ENCODE data around the gene DELE1.

Gene DELE1

DNA sequence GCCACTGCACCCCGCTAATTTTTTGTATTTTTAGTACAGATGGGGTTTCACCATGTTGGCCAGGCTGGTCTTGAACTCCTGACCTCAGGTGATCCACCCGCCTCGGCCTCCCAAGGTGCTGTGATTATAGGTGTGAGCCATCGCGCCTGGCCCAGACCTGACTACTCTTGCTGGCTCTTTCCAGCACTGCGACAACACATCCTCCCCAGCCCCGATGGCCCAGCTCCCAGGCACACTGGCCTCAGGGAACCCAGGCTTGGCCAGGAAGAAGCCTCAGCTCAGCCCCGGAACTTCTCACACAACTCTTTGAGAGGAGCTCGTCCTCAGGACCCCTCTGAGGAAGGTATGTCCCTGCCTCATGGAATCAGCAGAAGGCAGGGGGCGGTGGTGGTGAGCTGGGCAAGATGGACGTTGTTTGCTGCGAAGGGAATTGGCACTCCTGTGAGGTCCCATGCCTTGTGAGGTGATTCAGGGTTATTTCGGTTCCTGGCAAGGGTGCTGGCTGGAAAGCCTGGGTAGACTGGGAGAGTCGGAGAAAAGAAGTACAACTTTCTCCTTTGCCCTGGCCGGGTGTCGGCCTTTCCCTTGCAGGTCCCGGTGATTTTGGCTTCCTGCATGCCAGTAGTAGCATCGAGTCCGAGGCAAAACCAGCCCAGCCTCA is 5.9 kb downstream of the DELE1 start:
- no peak overlapping the region for H3K4me3 ChIP-seq (ENCODE audit: low read depth, low read length)
- TF ChIP-seq, protein P1, sequence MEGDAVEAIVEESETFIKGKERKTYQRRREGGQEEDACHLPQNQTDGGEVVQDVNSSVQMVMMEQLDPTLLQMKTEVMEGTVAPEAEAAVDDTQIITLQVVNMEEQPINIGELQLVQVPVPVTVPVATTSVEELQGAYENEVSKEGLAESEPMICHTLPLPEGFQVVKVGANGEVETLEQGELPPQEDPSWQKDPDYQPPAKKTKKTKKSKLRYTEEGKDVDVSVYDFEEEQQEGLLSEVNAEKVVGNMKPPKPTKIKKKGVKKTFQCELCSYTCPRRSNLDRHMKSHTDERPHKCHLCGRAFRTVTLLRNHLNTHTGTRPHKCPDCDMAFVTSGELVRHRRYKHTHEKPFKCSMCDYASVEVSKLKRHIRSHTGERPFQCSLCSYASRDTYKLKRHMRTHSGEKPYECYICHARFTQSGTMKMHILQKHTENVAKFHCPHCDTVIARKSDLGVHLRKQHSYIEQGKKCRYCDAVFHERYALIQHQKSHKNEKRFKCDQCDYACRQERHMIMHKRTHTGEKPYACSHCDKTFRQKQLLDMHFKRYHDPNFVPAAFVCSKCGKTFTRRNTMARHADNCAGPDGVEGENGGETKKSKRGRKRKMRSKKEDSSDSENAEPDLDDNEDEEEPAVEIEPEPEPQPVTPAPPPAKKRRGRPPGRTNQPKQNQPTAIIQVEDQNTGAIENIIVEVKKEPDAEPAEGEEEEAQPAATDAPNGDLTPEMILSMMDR (IDR thresholded peaks at IDR 0.05; ENCODE audit: borderline replicate concordance, insufficient read depth, low read depth, low read length): no peak

DNA sequence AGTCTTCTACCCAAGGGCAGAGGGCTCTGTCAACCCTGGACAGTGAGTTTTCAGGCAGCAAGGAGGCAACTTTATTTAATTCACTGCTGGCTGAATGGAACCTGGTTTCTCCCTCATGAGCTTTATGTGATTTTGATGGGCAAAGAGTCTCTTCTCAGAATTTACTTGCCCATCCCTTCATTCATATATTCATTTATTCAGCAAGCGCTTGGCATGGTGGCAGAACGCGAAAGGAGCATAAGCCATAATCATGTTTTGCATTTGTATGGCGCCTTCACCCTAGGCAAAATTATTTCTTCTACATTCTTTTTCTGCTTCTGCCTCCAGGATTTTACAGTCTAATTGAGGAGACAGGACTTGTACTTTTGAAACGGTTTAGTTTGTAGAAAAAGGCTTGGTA is 8.0 kb downstream of the DELE1 start:
- TF ChIP-seq, protein P1 (IDR thresholded peaks at IDR 0.05; ENCODE audit: borderline replicate concordance, insufficient read depth, low read depth, low read length): no peak

GRCh38 chr5:141933151-141933550 is 9.5 kb downstream of the DELE1 start:
- TF ChIP-seq, protein P1 (IDR thresholded peaks at IDR 0.05; ENCODE audit: borderline replicate concordance, insufficient read depth, low read depth, low read length): no peak
- no peak overlapping the region for H3K4me3 ChIP-seq (ENCODE audit: low read depth, low read length)

More for the DNA sequence above, 8.0 kb downstream of the DELE1 start:
- H3K4me3 ChIP-seq (ENCODE audit: low read depth, low read length): no peak overlapping the region

DNA sequence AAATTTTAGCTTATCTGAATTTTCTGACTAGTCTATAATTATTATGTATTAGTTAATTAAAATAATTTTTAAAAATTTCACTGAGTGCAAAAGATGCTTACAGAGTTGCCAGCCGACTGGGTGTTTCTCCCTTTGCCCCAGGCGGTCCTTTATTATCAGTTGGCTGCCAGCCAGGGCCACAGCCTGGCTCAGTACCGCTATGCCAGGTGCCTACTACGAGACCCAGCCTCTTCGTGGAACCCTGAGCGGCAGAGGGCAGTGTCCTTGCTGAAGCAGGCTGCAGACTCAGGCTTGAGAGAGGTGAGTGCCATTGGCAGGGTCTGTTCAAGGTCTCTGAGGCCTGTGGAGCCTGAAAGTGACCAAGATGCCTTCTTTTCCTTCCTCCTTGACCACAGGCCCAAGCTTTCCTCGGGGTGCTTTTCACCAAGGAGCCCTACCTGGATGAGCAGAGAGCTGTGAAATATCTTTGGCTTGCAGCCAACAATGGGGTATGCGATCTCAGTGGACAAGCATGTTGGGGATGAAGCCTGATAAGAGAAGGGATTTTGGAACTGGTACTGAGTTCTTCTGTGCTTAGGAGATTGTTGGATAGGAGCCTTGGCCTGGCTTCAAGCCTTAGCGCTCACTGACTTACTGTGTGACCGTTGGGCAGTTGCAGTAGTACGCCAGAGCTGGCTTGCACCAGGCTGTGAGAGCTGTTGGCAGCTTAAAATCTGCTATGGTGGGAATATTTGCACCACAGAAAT is 10.6 kb downstream of the DELE1 start:
- no peak overlapping the region for H3K4me3 ChIP-seq (ENCODE audit: low read depth, low read length)
- TF ChIP-seq, protein P1 (IDR thresholded peaks at IDR 0.05; ENCODE audit: borderline replicate concordance, insufficient read depth, low read depth, low read length): no peak

DNA sequence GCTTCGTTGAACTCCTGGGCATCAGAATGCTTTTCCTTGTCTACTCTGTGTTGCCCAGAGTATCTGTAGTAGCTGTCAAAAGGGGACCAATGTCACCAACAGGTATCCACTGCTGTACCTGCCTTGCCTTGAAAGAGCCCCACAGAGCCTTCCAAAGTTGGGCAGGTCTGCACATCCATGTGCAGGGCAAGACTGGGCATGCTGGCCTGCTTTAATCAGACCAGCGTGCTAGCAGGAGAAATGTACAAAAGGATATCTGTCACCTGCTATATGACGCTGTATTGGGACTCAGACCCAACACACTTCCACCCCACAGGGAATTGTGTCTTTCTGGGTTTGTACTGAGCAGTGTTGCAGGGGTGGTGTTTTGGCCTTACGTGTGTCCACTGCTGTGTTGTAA is 11.9 kb downstream of the DELE1 start:
- TF ChIP-seq, protein P1 (IDR thresholded peaks at IDR 0.05; ENCODE audit: borderline replicate concordance, insufficient read depth, low read depth, low read length): no peak
- no peak overlapping the region for H3K4me3 ChIP-seq (ENCODE audit: low read depth, low read length)

GRCh38 chr5:141940695-141941271 is 17.1 kb downstream of the DELE1 start:
- TF ChIP-seq, protein P1 (IDR thresholded peaks at IDR 0.05; ENCODE audit: borderline replicate concordance, insufficient read depth, low read depth, low read length): no peak
- no peak overlapping the region for H3K4me3 ChIP-seq (ENCODE audit: low read depth, low read length)

Measured in GM12875 (cell line).